Measurements from ENCODE around the gene LPCAT3.

DNA sequence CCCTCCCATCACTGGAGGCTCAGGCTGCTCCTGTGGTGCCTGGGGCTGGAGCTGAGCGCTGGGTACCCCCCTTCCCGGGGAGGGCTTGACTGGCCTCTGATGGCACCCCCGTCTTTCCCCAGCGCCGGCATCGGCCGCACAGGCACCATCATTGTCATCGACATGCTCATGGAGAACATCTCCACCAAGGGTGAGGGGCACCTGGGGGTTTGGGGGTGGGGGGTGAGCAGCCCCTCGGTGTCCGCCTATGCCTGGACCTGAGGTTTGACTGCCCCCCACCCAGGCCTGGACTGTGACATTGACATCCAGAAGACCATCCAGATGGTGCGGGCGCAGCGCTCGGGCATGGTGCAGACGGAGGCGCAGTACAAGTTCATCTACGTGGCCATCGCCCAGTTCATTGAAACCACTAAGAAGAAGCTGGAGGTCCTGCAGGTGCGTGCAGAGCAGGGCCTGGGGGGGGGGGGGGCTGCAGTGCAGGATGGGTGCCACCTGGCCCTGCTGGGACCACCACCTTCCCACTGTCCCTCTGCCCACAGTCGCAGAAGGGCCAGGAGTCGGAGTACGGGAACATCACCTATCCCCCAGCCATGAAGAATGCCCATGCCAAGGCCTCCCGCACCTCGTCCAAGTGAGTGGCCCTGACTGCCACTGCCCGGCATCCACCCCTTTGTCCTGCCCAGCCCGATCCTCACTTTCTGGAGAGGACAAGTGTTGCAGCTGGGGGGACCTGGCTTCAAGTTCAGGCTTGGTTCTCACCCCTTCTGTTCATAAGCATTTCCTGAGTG, 58.3 kb downstream of the LPCAT3 start:
- TF ChIP-seq CTCF (IDR thresholded peaks at IDR 0.05; ENCODE audit: low read depth, low read length) (no peak), MAX (IDR thresholded peaks at IDR 0.05; ENCODE audit: low read depth, low read length) (no peak), POLR2A (IDR thresholded peaks at IDR 0.05; ENCODE audit: extremely low read depth, insufficient read length) (no peak), MYC (IDR thresholded peaks at IDR 0.05; ENCODE audit: low read depth, low read length) (no peak)
